Spleen (tissue), 7 donors: Measurements from ENCODE around the gene CHFR.

ENCODE experiments used
- CTCF ChIP-seq, 11 experiments: fragments of 200-600 bp in 7 of 11; fragments of 450-650 bp in 4 of 11; sonication (generic) in 4 of 11; IDR thresholded peaks in 8 of 11; conservative IDR thresholded peaks in 3 of 11; 1 replicate in 7 of 11; 2 replicates in 4 of 11; pipeline versions ENCODE4 v1.4.0 to v1.8.0; 2016 to 2021; ENCODE audit warnings: antibody characterized with exemption in 11 of 11, inconsistent platforms in 4 of 11, mild to moderate bottlenecking in 1 of 11
- POLR2AphosphoS5 ChIP-seq, 3 donors: sonication (generic); formaldehyde crosslinking; IDR thresholded peaks; one replicate each; pipeline ENCODE4 v1.5.1; 2017; ENCODE audit warnings: antibody characterized with exemption in 3 of 3
- donor health status: DM: no; HTN: no; CAD: no; lungs with moderate emphysema.
- donor health status: DM: no; HTN: no; CAD: no.
- donor health status: DM: no; HTN: no; CAD: no.

- TF ChIP-seq CTCF (IDR thresholded peaks at IDR 0.05 in 8 of 11, conservative IDR thresholded peaks at IDR 0.05 in 3 of 11) (no peak), POLR2AphosphoS5 (IDR thresholded peaks at IDR 0.05) (peak in 1 of 3 donors; percentile 64)
Observed at GRCh38 chr12:132850291-132850690, 37.1 kb downstream of the CHFR start.
